ENCODE measurements around the gene CHMP2A. TPM values are rescaled to one million over a fixed set of nuclear protein-coding genes. Genes with fewer than 3 reads are reported as not detected.
"Not testable (repeated sequence)": the region's sequence is repeated elsewhere in the genome, so short reads cannot be mapped to it uniquely, and the experiment has no call there.

CHMP2A gene
- total and polyA plus RNA-seq, 4 donors = 58.0 to 107 (median 83.3) TPM

GRCh38 chr19:58509731-58510083 is 45.2 kb downstream of the CHMP2A start:
- DNase-seq (ENCODE audit: low spot score) = no peak
- Histone ChIP-seq H3K4me3 (ENCODE audit: low read depth in 1 of 3, low read length in 3 of 3) (peak overlapping the region; percentile 30 to 68 (median 66)), H3K27me3 (ENCODE audit: control insufficient read depth in 4 of 4, insufficient read depth in 4 of 4, low read length in 3 of 4) (no peaks in the 10 kb centered on the region), H3K9me3 (ENCODE audit: control insufficient read depth in 4 of 4, low read length in 3 of 4) (no peaks in the 10 kb centered on the region), H3K27ac (ENCODE audit: low read depth in 1 of 2, low read length in 2 of 2) (peak overlapping the region; percentile 80 to 86), H3K9ac (ENCODE audit: low read depth in 1 of 2, low read length in 2 of 2) (peak overlapping the region in 1 of 2 donors; percentile 43), H3K4me1 (ENCODE audit: control insufficient read depth in 4 of 4, insufficient read depth in 4 of 4, low read length in 3 of 4) (peaks cover 20 to 81% (median 64%) of the 10 kb centered on the region in 4 donors), H3K36me3 (ENCODE audit: control insufficient read depth in 4 of 4, insufficient read depth in 3 of 4, low read depth in 1 of 4, low read length in 3 of 4) (peaks cover 0 to 3% (median 0%) of the 10 kb centered on the region in 4 donors)
- 40% methylated on average over 11 of the region's 11 CpGs for WGBS
- TF ChIP-seq HNF4A (conservative IDR thresholded peaks at IDR 0.05) (no peak), RAD21 (IDR thresholded peaks at IDR 0.05) (no peak), RXRA (IDR thresholded peaks at IDR 0.05) (no peak), JUND (IDR thresholded peaks at IDR 0.05) (no peak), FOXA2 (IDR thresholded peaks at IDR 0.05) (no peak), MAX (IDR thresholded peaks at IDR 0.05) (no peak), FOXA1 (IDR thresholded peaks at IDR 0.05) (no peak), REST (IDR thresholded peaks at IDR 0.05) (no peak), NR2F2 (IDR thresholded peaks at IDR 0.05) (no peak), ATF3 (IDR thresholded peaks at IDR 0.05) (no peak), EGR1 (IDR thresholded peaks at IDR 0.05; ENCODE audit: low read depth in 2 of 2) (no peak), GABPA (IDR thresholded peaks at IDR 0.05 in 1 of 2, conservative IDR thresholded peaks at IDR 0.05 in 1 of 2) (no peak), TAF1 (conservative IDR thresholded peaks at IDR 0.05) (no peak), YY1 (IDR thresholded peaks at IDR 0.05) (no peak)
- TF ChIP-seq, protein P1, sequence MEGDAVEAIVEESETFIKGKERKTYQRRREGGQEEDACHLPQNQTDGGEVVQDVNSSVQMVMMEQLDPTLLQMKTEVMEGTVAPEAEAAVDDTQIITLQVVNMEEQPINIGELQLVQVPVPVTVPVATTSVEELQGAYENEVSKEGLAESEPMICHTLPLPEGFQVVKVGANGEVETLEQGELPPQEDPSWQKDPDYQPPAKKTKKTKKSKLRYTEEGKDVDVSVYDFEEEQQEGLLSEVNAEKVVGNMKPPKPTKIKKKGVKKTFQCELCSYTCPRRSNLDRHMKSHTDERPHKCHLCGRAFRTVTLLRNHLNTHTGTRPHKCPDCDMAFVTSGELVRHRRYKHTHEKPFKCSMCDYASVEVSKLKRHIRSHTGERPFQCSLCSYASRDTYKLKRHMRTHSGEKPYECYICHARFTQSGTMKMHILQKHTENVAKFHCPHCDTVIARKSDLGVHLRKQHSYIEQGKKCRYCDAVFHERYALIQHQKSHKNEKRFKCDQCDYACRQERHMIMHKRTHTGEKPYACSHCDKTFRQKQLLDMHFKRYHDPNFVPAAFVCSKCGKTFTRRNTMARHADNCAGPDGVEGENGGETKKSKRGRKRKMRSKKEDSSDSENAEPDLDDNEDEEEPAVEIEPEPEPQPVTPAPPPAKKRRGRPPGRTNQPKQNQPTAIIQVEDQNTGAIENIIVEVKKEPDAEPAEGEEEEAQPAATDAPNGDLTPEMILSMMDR (IDR thresholded peaks at IDR 0.05; ENCODE audit: low read depth, low read length, missing input control) = no peak

GRCh38 chr19:58507602-58508223 is 47.2 kb downstream of the CHMP2A start:
- WGBS = 56% methylated on average over 8 of the region's 8 CpGs
- not testable (repeated sequence) for H3K36me3 ChIP-seq (ENCODE audit: control insufficient read depth in 4 of 4, insufficient read depth in 3 of 4, low read depth in 1 of 4, low read length in 3 of 4); H3K9ac ChIP-seq (ENCODE audit: low read depth in 1 of 2, low read length in 2 of 2); H3K9me3 ChIP-seq (ENCODE audit: control insufficient read depth in 4 of 4, low read length in 3 of 4); H3K4me3 ChIP-seq (ENCODE audit: low read depth in 1 of 3, low read length in 3 of 3); H3K27me3 ChIP-seq (ENCODE audit: control insufficient read depth in 4 of 4, insufficient read depth in 4 of 4, low read length in 3 of 4); DNase-seq (ENCODE audit: low spot score)
- TF ChIP-seq YY1 (IDR thresholded peaks at IDR 0.05) (peak; percentile 27), SP1 (IDR thresholded peaks at IDR 0.05) (peak; percentile 41), HNF4G (IDR thresholded peaks at IDR 0.05) (peak; percentile 78), RXRA (IDR thresholded peaks at IDR 0.05) (peak; percentile 61 to 77), HNF4A (conservative IDR thresholded peaks at IDR 0.05) (peak; percentile 95), JUND (IDR thresholded peaks at IDR 0.05) (peak in 1 of 2 donors; percentile 21), NR2F2 (IDR thresholded peaks at IDR 0.05) (peak; percentile 49)
- Histone ChIP-seq H3K27ac (ENCODE audit: low read depth in 1 of 2, low read length in 2 of 2) (peak overlapping the region in 1 of 2 donors; percentile 28), H3K4me1 (ENCODE audit: control insufficient read depth in 4 of 4, insufficient read depth in 4 of 4, low read length in 3 of 4) (peaks cover 12 to 69% (median 54%) of the 10 kb centered on the region in 4 donors)

Small RNA genes within 50 kb of the gene (small RNA-seq; reads per million reads assigned to genes)
- gene MIR6807 = 0.09 reads per million
- gene RN7SL525P = not detected

Other genes starting within 250 kb of the CHMP2A start
- gene ERVK3-1, start 249.7 kb downstream of the CHMP2A start, total RNA-seq = 10 to 100 TPM; 21.4 to 28.0 TPM
- gene ERVK3-1, start 249.7 kb downstream of the CHMP2A start, polyA plus RNA-seq = 10 to 100 TPM; 17.6 to 31.7 TPM
- gene ZSCAN22, start 228.1 kb downstream of the CHMP2A start, total RNA-seq = 1 to 10 TPM; 3.1 to 3.5 TPM
- under 1 TPM; 0.88 to 0.89 TPM for gene ZSCAN22, start 228.1 kb downstream of the CHMP2A start, polyA plus RNA-seq
- gene A1BG, start 201.6 kb downstream of the CHMP2A start, total RNA-seq = 100 to 1,000 TPM; 521 to 838 TPM
- gene A1BG, start 201.6 kb downstream of the CHMP2A start, polyA plus RNA-seq = 1,000 to 10,000 TPM; 1,221 to 2,157 TPM
- 1 to 10 TPM; 1.1 to 4.4 TPM for gene ZNF497, start 192.4 kb downstream of the CHMP2A start, total RNA-seq
- gene ZNF497, start 192.4 kb downstream of the CHMP2A start, polyA plus RNA-seq = 1 to 10 TPM in 1 of 2 donors, under 1 TPM in 1; 0.60 to 1.4 TPM
- gene ZNF837, start 174.1 kb downstream of the CHMP2A start, total RNA-seq = 1 to 10 TPM; 2.1 to 3.6 TPM
- 1 to 10 TPM in 1 of 2 donors, under 1 TPM in 1; 0.54 to 2.6 TPM for gene ZNF837, start 174.1 kb downstream of the CHMP2A start, polyA plus RNA-seq
- gene RPS5, start 167.8 kb downstream of the CHMP2A start, total RNA-seq = 1,000 to 10,000 TPM in 1 of 2 donors, 100 to 1,000 TPM in 1; 657 to 1,403 TPM
- gene RPS5, start 167.8 kb downstream of the CHMP2A start, polyA plus RNA-seq = 100 to 1,000 TPM; 229 to 600 TPM
- not detected for gene RNF225, start 159.4 kb downstream of the CHMP2A start, total RNA-seq
- gene RNF225, start 159.4 kb downstream of the CHMP2A start, polyA plus RNA-seq = not detected
- gene ZNF584, start 146.5 kb downstream of the CHMP2A start, total RNA-seq = 10 to 100 TPM in 1 of 2 donors, 1 to 10 TPM in 1; 9.4 to 12.6 TPM
- 10 to 100 TPM in 1 of 2 donors, 1 to 10 TPM in 1; 3.6 to 10.6 TPM for gene ZNF584, start 146.5 kb downstream of the CHMP2A start, polyA plus RNA-seq
- gene ZNF132, start 115.0 kb downstream of the CHMP2A start, total RNA-seq = 1 to 10 TPM; 1.3 to 2.0 TPM
- gene ZNF132, start 115.0 kb downstream of the CHMP2A start, polyA plus RNA-seq = under 1 TPM; 0.64 to 0.72 TPM
- gene ZNF324B, start 103.5 kb downstream of the CHMP2A start, total RNA-seq = 1 to 10 TPM; 3.8 to 4.9 TPM
- 1 to 10 TPM in 1 of 2 donors, under 1 TPM in 1; 0.53 to 1.9 TPM for gene ZNF324B, start 103.5 kb downstream of the CHMP2A start, polyA plus RNA-seq
- 1 to 10 TPM; 8.4 TPM for gene ZNF324, start 88.0 kb downstream of the CHMP2A start, total RNA-seq
- gene ZNF324, start 88.0 kb downstream of the CHMP2A start, polyA plus RNA-seq = 1 to 10 TPM; 2.3 to 2.6 TPM
- 1 to 10 TPM; 2.8 to 4.6 TPM for gene ZNF446, start 78.8 kb downstream of the CHMP2A start, total RNA-seq
- 1 to 10 TPM; 3.3 to 4.8 TPM for gene ZNF446, start 78.8 kb downstream of the CHMP2A start, polyA plus RNA-seq
- 100 to 1,000 TPM in 1 of 2 donors, 10 to 100 TPM in 1; 31.9 to 395 TPM for gene SLC27A5, start 43.1 kb downstream of the CHMP2A start, total RNA-seq
- 100 to 1,000 TPM; 316 to 326 TPM for gene SLC27A5, start 43.1 kb downstream of the CHMP2A start, polyA plus RNA-seq
- 1 to 10 TPM; 2.1 to 3.2 TPM for gene ZBTB45, start 35.3 kb downstream of the CHMP2A start, total RNA-seq
- gene ZBTB45, start 35.3 kb downstream of the CHMP2A start, polyA plus RNA-seq = 1 to 10 TPM; 2.2 to 4.0 TPM
- 100 to 1,000 TPM in 1 of 2 donors, 10 to 100 TPM in 1; 80.5 to 157 TPM for gene TRIM28, start 11.0 kb downstream of the CHMP2A start, total RNA-seq
- 10 to 100 TPM; 47.1 to 88.0 TPM for gene TRIM28, start 11.0 kb downstream of the CHMP2A start, polyA plus RNA-seq
- 10 to 100 TPM; 12.1 to 30.7 TPM for gene UBE2M, start 3.5 kb upstream of the CHMP2A start, total RNA-seq
- 10 to 100 TPM in 1 of 2 donors, 1 to 10 TPM in 1; 7.6 to 23.4 TPM for gene UBE2M, start 3.5 kb upstream of the CHMP2A start, polyA plus RNA-seq
- gene MZF1, start 18.2 kb upstream of the CHMP2A start, total RNA-seq = 10 to 100 TPM in 1 of 2 donors, 1 to 10 TPM in 1; 9.3 to 21.1 TPM
- 1 to 10 TPM; 4.9 to 8.2 TPM for gene MZF1, start 18.2 kb upstream of the CHMP2A start, polyA plus RNA-seq